Activated CD4-positive, alpha-beta T cell treated with anti-CD3 and anti-CD28 coated beads, Interleukin-2, amount 50 U/mL, for 1 hour (primary cell): ENCODE data around the gene CTDSP2.
"Not testable (repeated sequence)": the region's sequence is repeated elsewhere in the genome, so short reads cannot be mapped to it uniquely, and the experiment has no call there.

Experiments used
- DNase-seq: peaks from one replicate; pipeline ENCODE4 v3.0.0-alpha.2; 2020

The CTDSP2 gene

GRCh38 chr12:57852200-57852599 is 5.7 kb upstream of the CTDSP2 start:
- DNase-seq: no peak

- DNase-seq: no peak
Measured at GRCh38 chr12:57851552-57851951, 5.0 kb upstream of the CTDSP2 start.

GRCh38 chr12:57850854-57851430 is 4.4 kb upstream of the CTDSP2 start:
- no peak for DNase-seq

- DNase-seq: not testable (repeated sequence)
Measured at GRCh38 chr12:57849447-57849846, 2.9 kb upstream of the CTDSP2 start.

GRCh38 chr12:57849035-57849434 is 2.5 kb upstream of the CTDSP2 start:
- no peak for DNase-seq

- DNase-seq: no peak
Measured at GRCh38 chr12:57848208-57848607, 1.7 kb upstream of the CTDSP2 start.

GRCh38 chr12:57846285-57846576 is 298 bp downstream of the CTDSP2 start:
- DNase-seq: no peak

GRCh38 chr12:57845478-57846284 is 848 bp downstream of the CTDSP2 start:
- peak; percentile 47 for DNase-seq

GRCh38 chr12:57844709-57845477 is 1.6 kb downstream of the CTDSP2 start:
- DNase-seq: no peak

- peak; percentile 26 for DNase-seq
Measured at GRCh38 chr12:57842342-57843294, 3.9 kb downstream of the CTDSP2 start.

- no peak for DNase-seq
Measured at GRCh38 chr12:57841445-57841844, 5.1 kb downstream of the CTDSP2 start.

GRCh38 chr12:57840726-57841125 is 5.8 kb downstream of the CTDSP2 start:
- no peak for DNase-seq

- no peak for DNase-seq
Measured at GRCh38 chr12:57839996-57840395, 6.5 kb downstream of the CTDSP2 start.

GRCh38 chr12:57838594-57839302 is 7.8 kb downstream of the CTDSP2 start:
- DNase-seq: no peak

- no peak for DNase-seq
Measured at GRCh38 chr12:57837864-57838562, 8.5 kb downstream of the CTDSP2 start.

GRCh38 chr12:57836442-57837375 is 9.8 kb downstream of the CTDSP2 start:
- DNase-seq: no peak

GRCh38 chr12:57835366-57836288 is 10.9 kb downstream of the CTDSP2 start:
- DNase-seq: no peak

GRCh38 chr12:57834086-57834876 is 12.2 kb downstream of the CTDSP2 start:
- DNase-seq: no peak
